CD4-positive, alpha-beta T cell (primary cell): ENCODE measurements around the gene PITPNC1. TPM values are rescaled to one million over a fixed set of nuclear protein-coding genes. Genes with fewer than 3 reads are reported as not detected.

ENCODE experiments used
- ATAC-seq: fragments of 200-7000 bp; cut with Tn5 transposase; one replicate; pipeline ENCODE4 v1.10.0; 2022; ENCODE audit warnings: mild to moderate bottlenecking; ENCODE audit not compliant: poor library complexity
- CTCF ChIA-PET: fragments of 350-600 bp; sonication (Branson Sonifier 250); formaldehyde crosslinking; loops from one replicate; lab custom pipeline; 2021; ENCODE audit warnings: antibody characterized with exemption, inconsistent platforms; lab: Charles Lee
- POLR2A ChIA-PET: fragments of 350-600 bp; sonication (Branson Sonifier 250); formaldehyde crosslinking; loops from one replicate; lab custom pipeline; 2021; ENCODE audit warnings: antibody characterized with exemption, inconsistent platforms; lab: Charles Lee
- DNase-seq, 14 experiments: peaks; one replicate each; pipeline ENCODE4 v3.0.0-alpha.2; 2013 to 2020; ENCODE audit warnings: mixed read lengths in 2 of 14
- H3K27ac ChIP-seq, 2 donors: one replicate each; pipeline versions ENCODE4 v1.5.1 to v1.7.0; 2013; ENCODE audit warnings: low read length in 2 of 2, low read depth in 1 of 2, mild to moderate bottlenecking in 1 of 2
- H3K27me3 ChIP-seq, 2 experiments: 1 replicate in 1 of 2; 2 replicates in 1 of 2; pipeline versions ENCODE4 v1.6.1 to v1.7.0; 2013; ENCODE audit warnings: low read length in 2 of 2, control low read depth in 1 of 2, mild to moderate bottlenecking in 1 of 2, moderate library complexity in 1 of 2; ENCODE audit not compliant: insufficient read depth in 2 of 2, control insufficient read depth in 1 of 2
- H3K36me3 ChIP-seq: one replicate; pipeline ENCODE4 v1.6.1; 2013; ENCODE audit warnings: low read length, control low read depth; ENCODE audit not compliant: insufficient read depth
- H3K4me1 ChIP-seq: one replicate; pipeline ENCODE4 v1.6.1; 2013; ENCODE audit warnings: low read length, control low read depth; ENCODE audit not compliant: insufficient read depth
- H3K4me3 ChIP-seq: one replicate; pipeline ENCODE4 v1.5.1; 2013; ENCODE audit warnings: mild to moderate bottlenecking, low read length, moderate library complexity
- H3K9me3 ChIP-seq, 2 experiments: 1 replicate in 1 of 2; 2 replicates in 1 of 2; pipeline versions ENCODE4 v1.6.1 to v1.7.0; 2013; ENCODE audit warnings: low read length in 2 of 2, mild to moderate bottlenecking in 2 of 2, control low read depth in 1 of 2, moderate library complexity in 1 of 2; ENCODE audit not compliant: control insufficient read depth in 1 of 2, insufficient read depth in 1 of 2
- H3K27ac Mint-ChIP-seq: one replicate; pipeline ENCODE4 v1.8.0; 2020; ENCODE audit warnings: mixed read lengths
- H3K27me3 Mint-ChIP-seq: one replicate; pipeline ENCODE4 v1.8.0; 2021; ENCODE audit warnings: mixed read lengths
- H3K36me3 Mint-ChIP-seq: one replicate; pipeline ENCODE4 v1.8.0; 2021; ENCODE audit warnings: low read depth, mixed read lengths
- H3K4me1 Mint-ChIP-seq: one replicate; pipeline ENCODE4 v1.8.0; 2021; ENCODE audit warnings: low read depth, mixed read lengths
- H3K4me3 Mint-ChIP-seq: one replicate; pipeline ENCODE4 v1.8.0; 2020; ENCODE audit warnings: mild to moderate bottlenecking, mixed read lengths
- H3K9me3 Mint-ChIP-seq: one replicate; pipeline ENCODE4 v1.8.0; 2020; ENCODE audit warnings: mixed read lengths
- CTCF ChIP-seq: fragments of 200-600 bp; IDR thresholded peaks from one replicate; pipeline ENCODE4 v1.8.0; 2022; ENCODE audit warnings: antibody characterized with exemption, mild to moderate bottlenecking
- intact Hi-C, 2 experiments: fragments of 100-400 bp; cut with DNase I in 1 of 2; cut with micrococcal nuclease in 1 of 2; formaldehyde crosslinking; loops; one replicate each; pipeline versions ENCODE4 v1.15.1 to v1.9.0; 2023 to 2025; cut with DNase I, micrococcal nuclease
- total RNA-seq, 174 experiments: library from RNA in 2 of 174; stranded (reverse) in 2 of 174; gene quantifications; one replicate each; pipeline ENCODE4 v1.2.3 and lab custom pipeline; 2021 to 2026

The PITPNC1 gene
- total RNA-seq, 2 experiments from 2014 or later: 80.2 to 83.4 TPM

- DNase-seq (no peak), ATAC-seq (no peak)
- Mint-ChIP-seq H3K4me1 (peaks cover 48% of the 10 kb centered on the region), H3K27me3 (no peaks in the 10 kb centered on the region), H3K9me3 (no peaks in the 10 kb centered on the region), H3K27ac (peak overlapping the region; percentile 2), H3K36me3 (peaks cover 19% of the 10 kb centered on the region), H3K4me3 (no peak overlapping the region)
- Histone ChIP-seq H3K27me3 (no peaks in the 10 kb centered on the region), H3K9me3 (no peaks in the 10 kb centered on the region), H3K27ac (no peak overlapping the region), H3K4me3 (no peak overlapping the region), H3K36me3 (peaks cover 7% of the 10 kb centered on the region), H3K4me1 (peaks cover 17% of the 10 kb centered on the region)
- no peak for TF ChIP-seq CTCF
- POLR2A ChIA-PET: interaction anchor here (0.7 kb wide), 1 partner anchor 86 kb away, joined by 3 read pairs; no protein-coding TSS in a partner anchor
- intact Hi-C loops: no loop called here
- CTCF ChIA-PET: interaction anchor here (0.7 kb wide), 1 partner anchor 897 kb away, joined by 3 read pairs; no protein-coding TSS in a partner anchor
Observed at GRCh38 chr17:67526700-67527099, 149.6 kb downstream of the PITPNC1 start.

GRCh38 chr17:67528751-67529436 lies 151.8 kb downstream of the PITPNC1 start:
- no peaks in the 10 kb centered on the region for H3K9me3 Mint-ChIP-seq
- no peak overlapping the region for H3K4me3 ChIP-seq
- H3K27ac Mint-ChIP-seq: no peak overlapping the region
- intact Hi-C loops: no loop called here
- no peaks in the 10 kb centered on the region for H3K27me3 Mint-ChIP-seq
- ATAC-seq (no peak), DNase-seq (no peak)
- H3K27ac ChIP-seq: no peak overlapping the region
- no peak overlapping the region for H3K4me3 Mint-ChIP-seq
- H3K27me3 ChIP-seq: no peaks in the 10 kb centered on the region
- ChIA-PET CTCF (no interaction called here), POLR2A (no interaction called here)
- no peak for TF ChIP-seq CTCF
- peaks cover 18% of the 10 kb centered on the region for H3K4me1 ChIP-seq
- peaks cover 34% of the 10 kb centered on the region for H3K36me3 Mint-ChIP-seq
- no peaks in the 10 kb centered on the region for H3K9me3 ChIP-seq
- peaks cover 38% of the 10 kb centered on the region for H3K4me1 Mint-ChIP-seq
- H3K36me3 ChIP-seq: peaks cover 18% of the 10 kb centered on the region

GRCh38 chr17:67531291-67531690 lies 154.2 kb downstream of the PITPNC1 start:
- DNase-seq (no peak), ATAC-seq (no peak)
- Mint-ChIP-seq H3K4me3 (no peak overlapping the region), H3K36me3 (peaks cover 58% of the 10 kb centered on the region), H3K27me3 (no peaks in the 10 kb centered on the region), H3K4me1 (peaks cover 29% of the 10 kb centered on the region), H3K27ac (peak overlapping the region; percentile 42), H3K9me3 (no peaks in the 10 kb centered on the region)
- no peak for TF ChIP-seq CTCF
- Histone ChIP-seq H3K27me3 (no peaks in the 10 kb centered on the region), H3K4me1 (peaks cover 13% of the 10 kb centered on the region), H3K36me3 (peaks cover 36% of the 10 kb centered on the region), H3K4me3 (no peak overlapping the region), H3K27ac (no peak overlapping the region), H3K9me3 (no peaks in the 10 kb centered on the region)
- intact Hi-C loops: no loop called here
- POLR2A ChIA-PET: no interaction called here
- CTCF ChIA-PET: no interaction called here
